IMR-90 (cell line): ENCODE results near the gene MSN. TPM values are rescaled to one million over a fixed set of nuclear protein-coding genes. Genes with fewer than 3 reads are reported as not detected.

Experiments used
- ATAC-seq: fragments of 200-7000 bp; cut with Tn5 transposase; 2 replicates; pipeline ENCODE4 v1.9.1; 2020; ENCODE audit warnings: low read depth, mild to moderate bottlenecking, moderate library complexity
- BruUV-seq: library from RNA; stranded (reverse); fragments of 400-500 nt; replicated peaks from 2 replicates; lab custom pipeline; 2021; lab: Mats Ljungman, UMichigan
- CTCF ChIA-PET: fragments of 300-600 bp; formaldehyde crosslinking; extraction: SDS; loops from one replicate; lab custom pipeline; 2021; ENCODE audit warnings: antibody characterized with exemption; lab: Yijun Ruan, JAX
- POLR2A ChIA-PET: fragments of 300-600 bp; sonication (Branson Sonifier 250); formaldehyde crosslinking; loops from one replicate; lab custom pipeline; 2022; ENCODE audit warnings: antibody characterized with exemption; ENCODE audit not compliant: unreplicated experiment; lab: Charles Lee
- DNase-seq: peaks from one replicate; pipeline ENCODE4 v3.0.0; 2013
- H2AFZ ChIP-seq: replicated peaks from 2 replicates; pipeline ENCODE3; 2013; ENCODE audit warnings: low read length, mild to moderate bottlenecking; ENCODE audit not compliant: poor library complexity
- H2AK5ac ChIP-seq: 2 replicates; pipeline ENCODE4 v1.6.1; 2013; ENCODE audit warnings: low read depth, low read length, inconsistent platforms
- H2AK9ac ChIP-seq: replicated peaks from 2 replicates; pipeline ENCODE3; 2013; ENCODE audit warnings: mild to moderate bottlenecking, low read depth, low read length, moderate library complexity; ENCODE audit not compliant: poor library complexity
- H2BK120ac ChIP-seq: 2 replicates; pipeline ENCODE4 v1.6.1; 2013; ENCODE audit warnings: low read depth, low read length, inconsistent platforms
- H2BK15ac ChIP-seq: 3 replicates; pipeline ENCODE4 v1.6.1; 2013; ENCODE audit warnings: low read depth, low read length, inconsistent platforms
- H2BK20ac ChIP-seq: 2 replicates; pipeline ENCODE4 v1.6.1; 2013; ENCODE audit warnings: low read depth, mild to moderate bottlenecking, inconsistent platforms, low read length, moderate library complexity
- H2BK5ac ChIP-seq: 2 replicates; pipeline ENCODE4 v1.6.1; 2013; ENCODE audit warnings: mild to moderate bottlenecking, low read depth, low read length, inconsistent platforms; ENCODE audit not compliant: poor library complexity, severe bottlenecking
- H3K14ac ChIP-seq: replicated peaks from 2 replicates; pipeline ENCODE4 v1.6.1; 2013; ENCODE audit warnings: low read depth, low read length, inconsistent platforms
- H3K18ac ChIP-seq: 2 replicates; pipeline ENCODE4 v1.6.1; 2013; ENCODE audit warnings: low read depth, low read length, control low read depth
- H3K23ac ChIP-seq: 2 replicates; pipeline ENCODE4 v1.6.1; 2013; ENCODE audit warnings: low read depth, low read length, inconsistent platforms
- H3K27ac ChIP-seq: 2 replicates; pipeline ENCODE4 v1.5.1; 2013; ENCODE audit warnings: mild to moderate bottlenecking, control low read depth, low read length; ENCODE audit not compliant: insufficient read depth
- H3K27me3 ChIP-seq: 2 replicates; pipeline ENCODE4 v1.6.1; 2013; ENCODE audit warnings: low read length; ENCODE audit not compliant: control insufficient read depth, insufficient read depth
- H3K36me3 ChIP-seq: 2 replicates; pipeline ENCODE4 v1.6.1; 2013; ENCODE audit warnings: low read length, mixed read lengths; ENCODE audit not compliant: control insufficient read depth, insufficient read depth
- H3K4ac ChIP-seq: 2 replicates; pipeline ENCODE4 v1.6.1; 2013; ENCODE audit warnings: low read depth, low read length, inconsistent platforms
- H3K4me1 ChIP-seq: 2 replicates; pipeline ENCODE4 v1.6.1; 2013; ENCODE audit warnings: low read length, mixed read lengths; ENCODE audit not compliant: control insufficient read depth, insufficient read depth
- H3K4me2 ChIP-seq: 2 replicates; pipeline ENCODE4 v1.6.1; 2013; ENCODE audit warnings: low read depth, mild to moderate bottlenecking, control low read depth, low read length, moderate library complexity
- H3K4me3 ChIP-seq: 2 replicates; pipeline ENCODE4 v1.5.1; 2013; ENCODE audit warnings: low read depth, mild to moderate bottlenecking, control low read depth, low read length, moderate library complexity; ENCODE audit not compliant: insufficient read depth
- H3K56ac ChIP-seq: 2 replicates; pipeline ENCODE4 v1.6.1; 2013; ENCODE audit warnings: low read length, inconsistent platforms; ENCODE audit not compliant: insufficient read depth; ENCODE audit errors: extremely low read depth
- H3K79me1 ChIP-seq, 2 experiments: 2 replicates each; pipeline ENCODE4 v1.6.1; 2013; ENCODE audit warnings: low read length in 2 of 2, inconsistent platforms in 1 of 2, low read depth in 1 of 2
- H3K9ac ChIP-seq: 2 replicates; pipeline ENCODE4 v1.6.1; 2013; ENCODE audit warnings: low read depth, low read length, control low read depth
- H3K9me1 ChIP-seq: 2 replicates; pipeline ENCODE4 v1.6.1; 2013; ENCODE audit warnings: low read length, inconsistent platforms; ENCODE audit not compliant: insufficient read depth
- H3K9me3 ChIP-seq: 2 replicates; pipeline ENCODE4 v1.6.1; 2013; ENCODE audit warnings: low read length; ENCODE audit not compliant: control insufficient read depth, insufficient read depth
- H4K20me1 ChIP-seq: 2 replicates; pipeline ENCODE4 v1.6.1; 2013; ENCODE audit warnings: low read length, inconsistent platforms; ENCODE audit not compliant: insufficient read depth
- H4K5ac ChIP-seq: 2 replicates; pipeline ENCODE4 v1.6.1; 2013; ENCODE audit warnings: mild to moderate bottlenecking, low read depth, low read length, control low read depth
- H4K8ac ChIP-seq, 2 experiments: 2 replicates each; pipeline ENCODE4 v1.6.1; 2013; ENCODE audit warnings: low read depth in 2 of 2, low read length in 2 of 2, control low read depth in 1 of 2, inconsistent platforms in 1 of 2
- H4K91ac ChIP-seq: 2 replicates; pipeline ENCODE4 v1.6.1; 2013; ENCODE audit warnings: low read depth, low read length, inconsistent platforms; ENCODE audit not compliant: insufficient read depth
- BHLHE40 ChIP-seq: fragments of 150-350 bp; IDR thresholded peaks from 2 replicates; pipeline ENCODE4 v1.6.1; 2016; ENCODE audit warnings: mild to moderate bottlenecking, low read depth, low read length
- CEBPB ChIP-seq: IDR thresholded peaks from 2 replicates; pipeline ENCODE4 v1.6.1; 2012; ENCODE audit warnings: low read depth, low read length, improper control_type of control experiment
- CHD1 ChIP-seq: IDR thresholded peaks from 2 replicates; pipeline ENCODE4 v1.6.1; 2012; ENCODE audit warnings: low read depth, low read length, improper control_type of control experiment
- CTCF ChIP-seq: conservative IDR thresholded peaks from 2 replicates; pipeline ENCODE4 v1.5.1; 2012; ENCODE audit warnings: mild to moderate bottlenecking, low read depth, low read length, improper control_type of control experiment
- FOS ChIP-seq: fragments of 150-350 bp; IDR thresholded peaks from 2 replicates; pipeline ENCODE4 v1.6.1; 2016; ENCODE audit warnings: low read depth, low read length
- MAFK ChIP-seq: IDR thresholded peaks from 2 replicates; pipeline ENCODE4 v1.6.1; 2012; ENCODE audit warnings: low read depth, low read length, improper control_type of control experiment
- MAZ ChIP-seq: IDR thresholded peaks from 2 replicates; pipeline ENCODE4 v1.6.1; 2012; ENCODE audit warnings: low read depth, mild to moderate bottlenecking, low read length, improper control_type of control experiment, moderate library complexity, borderline replicate concordance
- MXI1 ChIP-seq: IDR thresholded peaks from 2 replicates; pipeline ENCODE4 v1.6.1; 2012; ENCODE audit warnings: low read depth, mild to moderate bottlenecking, low read length, moderate library complexity, borderline replicate concordance
- NFE2L2 ChIP-seq: fragments of 150-350 bp; IDR thresholded peaks from 2 replicates; pipeline ENCODE4 v1.6.1; 2016; ENCODE audit warnings: low read depth, mild to moderate bottlenecking, low read length
- POLR2A ChIP-seq: IDR thresholded peaks from 2 replicates; pipeline ENCODE4 v1.6.1; 2012; ENCODE audit warnings: mild to moderate bottlenecking, low read depth, low read length
- RAD21 ChIP-seq: IDR thresholded peaks from 2 replicates; pipeline ENCODE4 v1.6.1; 2012; ENCODE audit warnings: low read length, improper control_type of control experiment
- RCOR1 ChIP-seq: IDR thresholded peaks from 2 replicates; pipeline ENCODE4 v1.6.1; 2012; ENCODE audit warnings: mild to moderate bottlenecking, low read length, improper control_type of control experiment; ENCODE audit not compliant: insufficient replicate concordance
- RFX5 ChIP-seq: IDR thresholded peaks from 2 replicates; pipeline ENCODE4 v1.8.0; 2012; ENCODE audit warnings: low read depth, mild to moderate bottlenecking, low read length, moderate library complexity
- SMC3 ChIP-seq: fragments of 150-350 bp; IDR thresholded peaks from 2 replicates; pipeline ENCODE4 v1.6.1; 2016; ENCODE audit warnings: low read depth, mild to moderate bottlenecking, antibody characterized with exemption, low read length, moderate library complexity
- USF2 ChIP-seq: fragments of 150-350 bp; IDR thresholded peaks from 2 replicates; pipeline ENCODE4 v1.6.1; 2017; ENCODE audit warnings: mild to moderate bottlenecking, antibody characterized with exemption, low read length, low read depth
- WGBS, 2 experiments: methylation state at CpG; one replicate each; pipeline versions ENCODE4 v1.1.5 to v1.1.7; 2013; ENCODE audit warnings: missing lambda C conversion rate in 2 of 2; ENCODE audit not compliant: insufficient read length in 1 of 2; ENCODE audit errors: extremely low coverage in 2 of 2; 5-methylcytosine and 5-hydroxymethylcytosine counted together
- dilution Hi-C: fragments of 300-500 bp; cut with HindIII; formaldehyde crosslinking; loops from one replicate; pipeline ENCODE4 v1.14.3; 2018; ENCODE audit warnings: low sequenced_read_pairs; ENCODE audit not compliant: unreplicated experiment
- in situ Hi-C: fragments of 300-500 bp; cut with MboI; formaldehyde crosslinking; loops from 3 replicates; pipeline ENCODE4 v1.14.3; 2019; ENCODE audit warnings: low sequenced_read_pairs, inconsistent platforms, mixed read lengths
- intact Hi-C: fragments of 100-400 bp; cut with micrococcal nuclease; formaldehyde crosslinking; loops from 2 replicates; pipeline ENCODE4 v1.10.0; 2022
- polyA plus RNA-seq, 3 experiments: library from polyadenylated mRNA; depleted of rRNA; stranded (reverse); fragments of >200 nt; gene quantifications; 2 replicates each; pipeline ENCODE4 v1.2.3, GENCODE V29; 2012; ENCODE audit warnings: low replicate concordance in 1 of 3
- total RNA-seq: library from RNA; depleted of rRNA; stranded (reverse); fragments of >200 nt; gene quantifications from 2 replicates; pipeline ENCODE4 v1.2.3, GENCODE V29; 2012

The MSN gene
- total and polyA plus RNA-seq, 2 of the 4 experiments (the other 2 are of a cell fraction) = 422 to 619 TPM

- no peak overlapping the region for H3K56ac ChIP-seq
- DNase-seq (no peak), ATAC-seq (no peak)
- in situ Hi-C loops = no loop called here
- H3K9me1 ChIP-seq = no peaks in the 10 kb centered on the region; the same call in 1 of the 2 replicates
- POLR2A ChIA-PET = no interaction called here
- TF ChIP-seq CHD1 = no peak
- no peak for TF ChIP-seq FOS
- no peak for TF ChIP-seq RFX5
- TF ChIP-seq MAFK = no peak
- TF ChIP-seq MXI1 = no peak
- TF ChIP-seq CTCF = no peak
- no peak for TF ChIP-seq USF2
- TF ChIP-seq RAD21 = no peak
- no peak for TF ChIP-seq CEBPB
- no peak for TF ChIP-seq NFE2L2
- no peak for TF ChIP-seq SMC3
- no peak for TF ChIP-seq BHLHE40
- no peak for TF ChIP-seq MAZ
- TF ChIP-seq RCOR1 = no peak
- no peak for TF ChIP-seq POLR2A
- no peak overlapping the region for H2AK9ac ChIP-seq
- intact Hi-C loops = no loop called here
- WGBS, 2 experiments = no CpG with 5 or more reads among the region's 3 CpGs
- H3K9ac ChIP-seq = no peak overlapping the region
- CTCF ChIA-PET = no interaction called here
- no peak overlapping the region for H4K91ac ChIP-seq
- no peak overlapping the region for H2AFZ ChIP-seq
- H3K27ac ChIP-seq = no peak overlapping the region
- H3K23ac ChIP-seq = no peak overlapping the region
- H3K4me3 ChIP-seq = no peak overlapping the region
- no peak overlapping the region for H4K5ac ChIP-seq
- H3K4me1 ChIP-seq = no peaks in the 10 kb centered on the region
- H3K4ac ChIP-seq = no peak overlapping the region
- no peak overlapping the region for H2BK20ac ChIP-seq
- no peaks in the 10 kb centered on the region for H3K79me1 ChIP-seq
- H3K9me3 ChIP-seq = no peaks in the 10 kb centered on the region
- dilution Hi-C loops = no loop called here
- no peak overlapping the region for H3K18ac ChIP-seq
- H4K8ac ChIP-seq = no peak overlapping the region
- no peaks in the 10 kb centered on the region; the same call in 1 of the 2 replicates for H3K27me3 ChIP-seq
- no peaks in the 10 kb centered on the region for H4K20me1 ChIP-seq
- H3K4me2 ChIP-seq = no peak overlapping the region
- no TSS peak for BruUV-seq
- H2BK5ac ChIP-seq = no peak overlapping the region
- no peak overlapping the region for H2BK120ac ChIP-seq
- no peaks in the 10 kb centered on the region for H3K36me3 ChIP-seq
- H2BK15ac ChIP-seq = no peak overlapping the region
- H2AK5ac ChIP-seq = no peak overlapping the region
- no peak overlapping the region for H3K14ac ChIP-seq
Measured at GRCh38 chrX:65757943-65758342, 90.5 kb downstream of the MSN start.
